Endothelial cell of umbilical vein (primary cell): ENCODE data around the gene AP2B1. TPM values are rescaled to one million over a fixed set of nuclear protein-coding genes. Genes with fewer than 3 reads are reported as not detected.

ENCODE experiments used
- BruUV-seq: library from RNA; stranded (reverse); fragments of 400-500 nt; replicated peaks from 2 replicates; lab custom pipeline; 2021; lab: Mats Ljungman, UMichigan
- CTCF ChIA-PET: fragments of 300-600, 350-600 bp; sonication (Branson Sonifier 250); formaldehyde crosslinking; loops from one replicate; lab custom pipeline; 2021; ENCODE audit warnings: antibody characterized with exemption, inconsistent platforms; lab: Charles Lee
- POLR2A ChIA-PET: fragments of 300-600, 350-600 bp; sonication (Branson Sonifier 250); formaldehyde crosslinking; loops from one replicate; lab custom pipeline; 2021; ENCODE audit warnings: antibody characterized with exemption, inconsistent platforms; lab: Charles Lee
- DNase-seq: peaks from one replicate; pipeline ENCODE4 v3.0.0-alpha.2; 2011; ENCODE audit warnings: low read depth, low spot score
- FAIRE-seq: peaks from 2 replicates; lab custom pipeline; 2011; peaks lifted over from hg19 to GRCh38; lab: Jason Lieb, UNC
- H2AFZ ChIP-seq: 2 replicates; pipeline ENCODE4 v1.6.0; 2012; ENCODE audit warnings: low read depth, low read length, control low read depth, inconsistent platforms
- H3K27ac ChIP-seq: 2 replicates; pipeline ENCODE4 v1.5.1; 2011; ENCODE audit warnings: low read depth, mild to moderate bottlenecking, control low read depth, low read length, moderate library complexity; ENCODE audit not compliant: insufficient read depth
- H3K27me3 ChIP-seq, 2 experiments: 2 replicates each; pipeline versions ENCODE4 v1.6.0 to v1.6.1; 2011; ENCODE audit warnings: low read length in 2 of 2, mixed read lengths in 1 of 2; ENCODE audit not compliant: control insufficient read depth in 2 of 2, insufficient read depth in 2 of 2
- H3K36me3 ChIP-seq, 2 experiments: 2 replicates in 1 of 2; 3 replicates in 1 of 2; pipeline ENCODE4 v1.5.1; 2011; ENCODE audit warnings: low read length in 2 of 2, mild to moderate bottlenecking in 1 of 2, moderate library complexity in 1 of 2; ENCODE audit not compliant: control insufficient read depth in 2 of 2, insufficient read depth in 2 of 2; ENCODE audit errors: extremely low read depth in 1 of 2
- H3K4me1 ChIP-seq: 3 replicates; pipeline ENCODE4 v1.5.1; 2011; ENCODE audit warnings: mild to moderate bottlenecking, low read length; ENCODE audit not compliant: control insufficient read depth, insufficient read depth; ENCODE audit errors: extremely low read depth
- H3K4me2 ChIP-seq: 2 replicates; pipeline ENCODE4 v1.6.1; 2011; ENCODE audit warnings: low read length, control low read depth, mixed read lengths; ENCODE audit not compliant: insufficient read depth
- H3K4me3 ChIP-seq, 3 experiments: fragments of 200-600 bp in 1 of 3; sonication (generic), shearing (Covaris generic) in 1 of 3; replicated peaks in 1 of 3; 2 replicates each; pipeline ENCODE4 v1.5.1; 2011 to 2016; ENCODE audit warnings: control low read depth in 3 of 3, low read length in 3 of 3, mild to moderate bottlenecking in 2 of 3, inconsistent platforms in 1 of 3, low read depth in 1 of 3, moderate library complexity in 1 of 3; ENCODE audit not compliant: insufficient read depth in 1 of 3
- H3K79me2 ChIP-seq: 2 replicates; pipeline ENCODE4 v1.6.0; 2012; ENCODE audit warnings: low read length, inconsistent platforms; ENCODE audit not compliant: control insufficient read depth, insufficient read depth
- H3K9ac ChIP-seq: replicated peaks from 2 replicates; pipeline ENCODE3; 2011; ENCODE audit warnings: low read length, control low read depth; ENCODE audit not compliant: insufficient read depth; ENCODE audit errors: extremely low read depth
- H3K9me1 ChIP-seq: replicated peaks from 3 replicates; pipeline ENCODE4 v1.6.0; 2011; ENCODE audit warnings: mild to moderate bottlenecking, low read length; ENCODE audit not compliant: control insufficient read depth, insufficient read depth; ENCODE audit errors: extremely low read depth
- H3K9me3 ChIP-seq: replicated peaks from 2 replicates; pipeline ENCODE4 v1.5.1; 2012; ENCODE audit warnings: low read length, inconsistent platforms; ENCODE audit not compliant: control insufficient read depth, insufficient read depth
- H4K20me1 ChIP-seq: replicated peaks from 2 replicates; pipeline ENCODE3; 2011; ENCODE audit warnings: mild to moderate bottlenecking, low read length; ENCODE audit not compliant: control insufficient read depth, insufficient read depth; ENCODE audit errors: extremely low read depth
- CTCF ChIP-seq, 2 donors: IDR thresholded peaks; 1 replicate in 1 of 2; 2 replicates in 1 of 2; pipeline ENCODE4 v1.5.1; 2011; ENCODE audit warnings: low read length in 2 of 2, mild to moderate bottlenecking in 2 of 2, moderate library complexity in 2 of 2, control low read depth in 1 of 2, inconsistent platforms in 1 of 2, low read depth in 1 of 2; ENCODE audit not compliant: insufficient read depth in 1 of 2; ENCODE audit errors: extremely low read depth in 1 of 2
- EZH2 ChIP-seq: IDR thresholded peaks from 2 replicates; pipeline ENCODE4 v1.6.1; 2012; ENCODE audit warnings: borderline replicate concordance, low read depth, mild to moderate bottlenecking, moderate library complexity, low read length, inconsistent platforms; ENCODE audit not compliant: severe bottlenecking
- FOS ChIP-seq: IDR thresholded peaks from 2 replicates; pipeline ENCODE4 v1.6.1; 2011; ENCODE audit warnings: mild to moderate bottlenecking, low read length, moderate library complexity, borderline replicate concordance; ENCODE audit not compliant: insufficient read depth
- GATA2 ChIP-seq: IDR thresholded peaks from 2 replicates; pipeline ENCODE4 v1.7.0; 2011; ENCODE audit warnings: low read depth, mild to moderate bottlenecking, moderate library complexity, mixed read lengths, low read length; ENCODE audit not compliant: insufficient read length, insufficient read depth
- JUN ChIP-seq: IDR thresholded peaks from 2 replicates; pipeline ENCODE4 v1.6.1; 2011; ENCODE audit warnings: borderline replicate concordance, low read depth; ENCODE audit not compliant: insufficient read length, insufficient read depth
- MYC ChIP-seq: IDR thresholded peaks from one replicate; pipeline ENCODE4 v1.6.1; 2011; ENCODE audit warnings: mild to moderate bottlenecking, low read depth, low read length
- POLR2A ChIP-seq: IDR thresholded peaks from 2 replicates; pipeline ENCODE4 v1.6.1; 2012; ENCODE audit warnings: low read depth, mild to moderate bottlenecking, control low read depth, low read length
- POLR2AphosphoS5 ChIP-seq: IDR thresholded peaks from 2 replicates; pipeline ENCODE4 v1.6.1; 2012; ENCODE audit warnings: low read depth, mild to moderate bottlenecking, control low read depth, low read length, moderate library complexity; ENCODE audit not compliant: insufficient read depth
- dilution Hi-C: fragments of 300-500 bp; cut with MboI; formaldehyde crosslinking; loops from one replicate; pipeline ENCODE4 v1.15.0; 2019; ENCODE audit warnings: low sequenced_read_pairs; ENCODE audit not compliant: extremely low pct_ligation_motif_present
- intact Hi-C: fragments of 100-400 bp; cut with micrococcal nuclease; formaldehyde crosslinking; loops from one replicate; pipeline ENCODE4 v1.10.0; 2022
- polyA plus RNA-seq, 4 experiments: library from polyadenylated mRNA; depleted of rRNA in 3 of 4; stranded (reverse) in 3 of 4; unstranded in 1 of 4; fragments of >200 nt; gene quantifications; 2 replicates each; pipeline versions ENCODE4 v1.2.1 to v1.2.3, GENCODE V29; 2011 to 2012; ENCODE audit warnings: missing spikeins in 1 of 4
- total RNA-seq: library from RNA; stranded (reverse); gene quantifications from 2 replicates; pipeline ENCODE4 v1.2.3, GENCODE V29; 2021
- TF ChIP-seq, protein P1 (sequence below): IDR thresholded peaks from 2 replicates; pipeline ENCODE4 v1.6.1; 2011; ENCODE audit not compliant: insufficient read depth, insufficient read length

Gene AP2B1
- total and polyA plus RNA-seq, 2 donors (not counting 3 experiments of a cell fraction or from before 2014, with no cell fraction given): 106 to 198 TPM

GRCh38 chr17:35716173-35716572, 129.1 kb downstream of the AP2B1 start:
- H4K20me1 ChIP-seq: peaks cover 2% of the 10 kb centered on the region
- dilution Hi-C loops: no loop called here
- no peak overlapping the region for H3K4me2 ChIP-seq
- no peak overlapping the region for H3K27ac ChIP-seq
- no peaks in the 10 kb centered on the region for H3K79me2 ChIP-seq
- H3K36me3 ChIP-seq: peaks cover 8 to 10% of the 10 kb centered on the region in 2 experiments
- H3K4me3 ChIP-seq: no peak overlapping the region
- ChIA-PET POLR2A (no interaction called here), CTCF (interaction anchor here (1.3 kb wide), 1 partner anchor 31 kb away, joined by 3 read pairs; no protein-coding TSS in a partner anchor)
- no TSS peak for BruUV-seq
- no peaks in the 10 kb centered on the region for H3K27me3 ChIP-seq
- DNase-seq (no peak), FAIRE-seq (no peak)
- H3K9me1 ChIP-seq: no peaks in the 10 kb centered on the region
- TF ChIP-seq MYC: no peak
- TF ChIP-seq FOS: no peak
- no peak for TF ChIP-seq POLR2A
- TF ChIP-seq, protein P1, sequence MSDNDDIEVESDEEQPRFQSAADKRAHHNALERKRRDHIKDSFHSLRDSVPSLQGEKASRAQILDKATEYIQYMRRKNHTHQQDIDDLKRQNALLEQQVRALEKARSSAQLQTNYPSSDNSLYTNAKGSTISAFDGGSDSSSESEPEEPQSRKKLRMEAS: no peak
- TF ChIP-seq EZH2: no peak
- no peak for TF ChIP-seq JUN
- TF ChIP-seq GATA2: no peak
- TF ChIP-seq CTCF (IDR thresholded peaks at IDR 0.05; ENCODE audit: extremely low read depth in 1 of 2, insufficient read depth in 1 of 2, low read depth in 1 of 2, low read length in 2 of 2): no peak
- no peak for TF ChIP-seq POLR2AphosphoS5
- H3K9me3 ChIP-seq: no peaks in the 10 kb centered on the region
- peaks cover 15% of the 10 kb centered on the region for H3K4me1 ChIP-seq
- intact Hi-C loops: no loop called here
- H3K9ac ChIP-seq: no peak overlapping the region
- no peak overlapping the region for H2AFZ ChIP-seq
